GM19455 (cell line): ENCODE data around the gene USP13.

Experiments used
- ATAC-seq: cut with Tn5 transposase; IDR thresholded peaks from one replicate; pipeline ENCODE4 v1.9.1; 2021; ENCODE audit not compliant: unreplicated experiment

Gene USP13

DNA sequence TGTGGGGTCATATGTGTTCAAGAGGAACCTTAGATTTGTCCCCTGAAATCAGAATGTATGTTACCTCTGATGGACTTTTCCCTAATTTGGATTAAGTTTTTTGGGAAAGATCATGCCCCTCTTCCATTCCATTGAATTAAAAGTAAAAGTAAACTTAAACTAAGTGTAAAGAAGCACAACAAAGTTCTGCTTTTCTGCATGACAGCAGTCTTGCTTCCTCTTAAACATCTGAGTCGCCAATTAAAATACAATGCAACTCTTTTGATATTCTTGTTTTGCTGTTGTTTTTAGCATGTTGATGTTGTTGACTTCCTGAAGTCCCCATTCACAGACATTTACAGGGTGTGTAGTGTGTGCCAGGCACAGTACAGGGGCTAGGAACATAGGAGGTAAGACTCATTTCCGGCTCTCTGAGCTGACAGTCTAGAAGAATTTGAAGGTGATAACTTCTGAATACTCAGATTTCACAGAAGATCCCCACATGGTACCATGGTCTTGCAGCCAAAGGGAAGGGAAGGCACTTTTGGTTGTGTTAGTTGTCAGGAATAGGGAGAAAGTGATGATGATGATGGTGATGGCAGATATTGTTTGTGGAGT is 45.0 kb downstream of the USP13 start:
- ATAC-seq: no peak

DNA sequence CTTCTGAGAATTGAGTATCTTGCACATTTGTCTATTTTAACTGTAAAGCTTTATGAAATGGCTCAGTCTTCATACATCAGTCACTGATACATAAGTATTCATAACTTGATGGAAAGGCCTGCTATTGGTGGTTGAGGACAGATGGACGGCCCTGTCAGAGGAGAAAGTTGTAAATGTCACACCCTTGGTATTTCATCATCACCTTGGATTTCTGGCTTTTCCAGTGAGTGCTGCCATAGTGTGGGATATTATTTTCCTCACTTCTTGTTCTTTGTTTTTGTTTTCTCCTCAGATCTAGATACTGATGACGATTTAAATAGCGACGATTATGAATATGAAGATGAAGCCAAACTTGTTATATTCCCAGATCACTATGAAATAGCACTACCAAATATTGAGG is 47.9 kb downstream of the USP13 start:
- no peak for ATAC-seq

DNA sequence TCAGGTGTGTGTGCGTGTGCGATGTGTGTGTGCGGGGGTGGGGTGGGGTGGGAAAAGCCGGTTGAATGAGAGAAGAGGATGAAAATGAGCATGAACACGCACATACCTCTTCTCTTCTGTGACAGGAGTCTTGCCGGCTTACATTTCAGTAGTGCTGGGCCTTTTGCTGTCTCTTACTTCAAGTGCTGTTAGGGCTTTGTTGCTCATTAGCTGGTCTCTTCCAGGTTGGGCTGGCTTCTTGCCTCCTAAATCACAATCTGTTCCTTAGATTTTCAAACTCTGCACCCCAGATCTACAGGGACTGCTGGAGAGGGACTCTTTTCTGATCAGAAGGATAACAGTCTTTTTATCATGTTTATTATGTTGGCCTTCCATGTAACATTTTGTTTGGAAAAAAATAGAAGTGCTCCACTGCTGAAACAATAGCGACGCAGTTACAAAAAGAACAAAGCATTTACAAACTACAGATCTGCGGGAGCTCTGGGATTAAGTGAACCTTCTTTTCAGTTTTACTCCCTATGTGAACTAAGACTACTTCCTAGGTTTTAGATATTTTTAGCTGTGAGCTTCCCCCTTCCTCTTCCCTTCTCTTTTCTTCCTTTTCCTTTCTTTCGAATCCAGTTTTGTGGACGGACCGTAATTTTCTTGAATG is 48.5 kb downstream of the USP13 start:
- ATAC-seq: no peak

DNA sequence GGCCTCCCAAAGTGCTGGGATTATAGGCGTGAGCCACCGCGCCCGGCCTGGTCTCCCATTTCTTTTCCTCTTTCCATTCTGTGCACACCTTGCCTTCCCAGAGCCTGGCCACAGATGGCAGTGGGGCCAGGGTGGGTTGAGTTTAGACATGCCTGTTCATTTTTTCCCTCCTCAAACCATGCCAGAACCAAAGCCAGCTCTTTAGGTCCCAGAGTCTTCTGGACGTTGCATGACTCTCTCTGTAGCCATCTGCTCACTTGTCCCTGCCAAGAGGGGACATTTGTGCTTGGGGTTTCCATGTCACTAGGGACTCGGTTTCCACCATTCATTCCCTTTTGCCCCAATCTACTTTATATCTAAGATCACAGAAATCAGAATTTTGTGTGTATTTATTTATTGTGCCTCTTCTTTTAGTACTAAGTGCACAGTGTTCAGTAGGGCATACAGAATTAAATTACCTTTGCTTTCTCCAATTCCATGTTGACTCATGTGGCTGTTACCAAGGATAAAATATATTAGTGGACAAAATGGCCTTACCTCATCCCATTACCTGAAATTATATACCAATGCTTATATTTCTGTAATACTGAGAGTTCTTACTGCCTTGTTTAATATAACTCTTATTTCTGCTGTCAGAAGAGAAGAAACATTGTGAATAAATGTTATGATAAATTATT is 49.6 kb downstream of the USP13 start:
- ATAC-seq: no peak

DNA sequence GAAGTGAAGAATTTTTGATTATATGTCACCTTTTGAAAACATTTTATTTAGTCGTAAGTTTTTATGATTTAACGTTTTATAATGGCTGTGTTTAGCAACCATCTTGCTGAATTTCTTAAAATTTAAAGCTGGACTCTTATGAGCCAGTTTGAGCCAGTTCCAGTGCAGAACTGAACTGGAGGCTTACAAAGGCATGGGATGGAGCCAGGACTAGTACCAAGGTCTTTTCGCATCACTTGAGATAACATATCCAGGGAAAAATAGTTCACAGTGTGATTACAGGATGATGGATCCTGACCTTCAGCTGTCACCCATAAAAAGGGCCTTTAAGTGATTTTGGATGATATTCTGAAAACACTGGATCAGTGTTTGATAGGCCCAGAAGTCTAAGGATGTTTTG is 51.0 kb downstream of the USP13 start:
- ATAC-seq: no peak

DNA sequence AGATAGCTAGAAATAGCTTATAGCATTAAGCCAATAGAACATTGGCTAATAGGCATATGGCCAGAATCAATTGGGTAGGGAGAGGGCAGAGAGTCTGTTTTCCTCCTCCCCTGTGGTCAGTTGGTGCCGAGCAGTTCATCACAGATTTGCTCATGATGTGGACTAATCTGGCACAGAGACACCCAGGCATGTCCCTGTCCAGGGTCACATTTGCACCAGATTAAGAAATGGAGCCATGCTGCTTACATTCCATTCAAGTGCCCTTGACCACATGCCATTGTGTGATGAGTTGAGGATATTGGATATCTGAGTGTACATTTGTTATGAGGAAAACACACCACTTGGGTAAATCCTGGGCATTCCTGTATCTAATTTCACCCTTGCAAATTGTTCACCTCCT is 53.4 kb downstream of the USP13 start:
- no peak for ATAC-seq

DNA sequence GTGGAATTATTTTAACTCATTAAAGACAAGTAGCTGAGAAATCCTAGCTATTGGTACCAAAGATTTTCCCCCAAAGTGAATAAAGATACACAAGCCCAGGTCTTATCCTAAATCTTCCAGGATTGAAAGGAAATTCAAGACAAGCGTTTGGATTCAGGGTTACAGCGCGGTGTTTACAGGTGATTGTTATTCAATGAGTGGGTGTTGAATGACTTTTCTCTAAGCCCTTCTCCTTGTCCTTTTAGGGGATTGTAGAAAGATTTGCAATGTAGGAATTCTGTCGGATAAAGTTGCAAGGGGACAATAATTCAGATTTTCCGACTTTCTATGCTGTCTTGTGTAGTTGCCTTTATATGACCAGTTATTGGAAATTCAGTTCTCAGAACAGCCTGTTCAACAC is 57.2 kb downstream of the USP13 start:
- ATAC-seq: no peak

DNA sequence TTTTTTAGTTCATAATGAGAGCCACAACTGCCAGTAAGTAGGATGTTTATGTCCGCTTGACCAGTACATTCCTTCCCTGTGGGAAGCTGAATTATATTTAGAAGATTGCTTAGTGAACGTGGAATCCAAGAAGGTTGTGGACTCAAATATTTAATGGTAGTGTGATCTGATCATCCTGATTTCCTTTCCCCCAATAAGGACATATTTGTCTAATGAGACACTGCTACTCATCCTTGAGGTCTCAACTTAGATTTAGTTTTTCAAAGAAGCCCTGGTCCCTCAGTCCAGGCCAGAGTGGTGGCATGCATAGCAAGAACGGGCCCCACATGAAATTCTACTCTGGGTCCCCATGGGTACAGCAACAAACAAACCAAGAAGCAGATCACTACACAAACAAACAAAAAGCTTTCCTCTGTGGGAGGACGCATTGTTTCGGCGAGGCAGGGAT is 60.8 kb downstream of the USP13 start:
- no peak for ATAC-seq

DNA sequence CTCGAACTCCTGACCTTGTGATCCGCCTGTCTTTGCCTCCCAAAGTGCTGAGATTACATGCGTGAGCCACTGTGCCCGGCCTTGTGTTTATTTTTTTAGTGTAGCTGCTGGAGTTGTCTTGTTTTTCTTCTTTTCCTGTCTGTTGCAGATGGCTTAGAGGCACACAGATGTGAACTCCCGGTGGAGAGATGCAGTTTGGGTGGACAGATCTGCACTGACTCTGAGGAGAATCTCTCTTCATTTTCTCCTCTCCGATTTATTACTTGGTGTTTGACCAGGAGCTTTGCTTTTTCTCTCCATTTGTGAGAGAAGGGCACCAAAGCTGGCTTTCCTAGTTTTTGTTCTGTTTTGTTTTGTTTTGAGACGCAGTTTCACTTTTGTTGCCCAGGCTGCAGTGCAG is 62.7 kb downstream of the USP13 start:
- ATAC-seq: no peak

DNA sequence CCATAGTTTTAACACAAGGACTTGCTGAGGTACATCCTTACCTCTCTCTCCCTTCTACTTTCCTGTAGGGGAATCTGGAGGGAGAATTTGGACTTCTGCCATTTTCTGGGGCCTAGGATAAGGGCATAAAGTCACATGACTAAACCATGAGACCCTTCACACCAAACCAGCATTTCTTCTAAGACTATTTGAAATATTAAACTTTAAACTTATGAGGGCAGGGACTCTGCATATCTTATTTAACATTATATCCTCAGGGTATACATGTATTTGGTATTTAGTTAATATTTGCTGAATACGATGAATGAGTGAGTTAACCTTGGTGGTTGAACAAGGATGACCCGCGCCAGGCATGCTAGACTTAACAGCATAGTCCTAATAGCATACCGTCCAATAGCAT is 63.4 kb downstream of the USP13 start:
- ATAC-seq: no peak

DNA sequence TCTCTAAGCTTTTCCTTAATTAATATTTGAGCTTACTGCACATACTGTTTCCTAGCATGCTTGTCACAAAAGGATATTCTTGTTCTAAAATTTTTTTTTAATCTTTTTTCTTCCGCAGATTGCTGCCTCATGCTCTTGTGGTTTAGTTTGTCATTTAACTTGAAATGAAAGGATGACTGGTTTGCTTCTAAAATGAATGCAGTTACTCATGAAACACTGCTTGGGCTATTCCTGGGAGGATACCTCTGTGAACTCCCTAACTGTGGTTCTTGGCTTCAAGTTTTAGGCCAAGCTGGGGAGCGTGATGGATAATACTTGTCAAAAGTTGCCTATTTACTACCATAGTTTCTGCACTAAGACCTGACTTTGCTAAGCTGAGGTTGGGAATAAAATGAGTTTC is 64.0 kb downstream of the USP13 start:
- ATAC-seq: no peak

DNA sequence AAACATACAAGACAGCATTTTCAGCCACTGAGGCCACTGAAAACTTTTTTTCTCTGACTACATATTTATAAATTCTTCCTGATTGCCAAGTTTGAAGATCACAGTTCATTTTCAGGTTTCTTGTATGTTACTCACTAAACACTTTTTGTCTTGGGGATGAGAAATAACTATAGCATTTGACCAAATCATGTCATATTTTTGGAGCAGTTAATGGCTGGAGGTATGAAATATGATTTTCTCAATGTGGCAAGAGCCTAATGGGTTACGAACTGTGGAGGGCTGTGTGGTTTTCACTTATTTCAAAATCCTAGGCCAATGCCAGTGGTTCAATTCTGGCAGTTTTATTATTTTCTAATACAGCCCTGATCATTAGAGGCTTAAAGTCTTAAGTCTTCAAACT is 64.4 kb downstream of the USP13 start:
- ATAC-seq: no peak

DNA sequence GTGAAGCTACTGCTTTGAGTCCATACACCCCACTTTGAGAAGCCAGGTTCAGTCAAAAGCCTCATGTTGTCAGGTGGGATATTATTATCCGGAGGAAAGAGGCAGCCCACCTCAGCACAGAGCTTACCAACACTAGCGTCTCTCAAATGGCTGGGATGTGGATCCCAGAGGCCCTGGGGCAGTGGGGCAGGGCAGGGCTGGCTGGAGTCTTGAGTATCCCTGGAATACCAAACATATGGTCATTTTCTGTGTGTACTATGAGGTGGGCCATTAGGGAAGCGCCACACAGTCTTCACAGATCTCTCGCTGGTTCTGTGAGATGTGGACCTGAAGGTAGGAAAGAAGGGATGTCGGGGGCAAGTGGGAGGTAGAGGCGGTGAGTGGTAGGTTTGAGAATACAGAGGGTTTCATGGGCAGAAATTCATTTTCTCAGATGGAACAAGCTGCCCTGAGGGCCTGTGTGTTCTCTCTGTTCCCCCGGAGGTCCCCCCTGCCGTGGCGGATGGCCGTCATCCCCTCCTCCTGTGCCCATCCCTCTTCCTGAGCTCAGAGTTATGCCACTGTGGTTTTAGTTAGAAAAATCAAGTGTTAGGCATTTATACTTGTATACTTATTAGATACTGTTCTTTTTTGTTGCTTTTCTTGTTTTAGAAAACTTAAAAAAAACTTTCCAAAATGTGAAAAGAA is 66.4 kb downstream of the USP13 start:
- no peak for ATAC-seq

DNA sequence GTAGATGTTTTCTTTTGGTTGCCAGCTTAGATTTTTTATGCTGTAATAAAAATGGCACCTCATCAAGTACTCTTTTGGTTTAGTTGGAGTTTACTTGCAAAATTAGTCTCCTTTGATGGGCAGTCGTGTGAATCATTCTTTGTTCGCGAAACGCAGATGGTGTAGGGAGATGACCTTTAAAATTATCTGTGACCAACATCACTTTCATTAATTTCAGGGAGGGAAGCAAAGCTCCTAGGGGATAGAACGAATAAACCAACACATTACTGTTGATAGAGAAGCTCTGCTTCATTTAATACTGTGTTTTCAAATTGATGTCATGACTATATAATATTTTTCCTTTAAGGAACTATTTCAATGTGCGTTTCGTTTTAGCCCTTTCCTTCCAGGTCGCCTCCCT is 67.4 kb downstream of the USP13 start:
- ATAC-seq: no peak

DNA sequence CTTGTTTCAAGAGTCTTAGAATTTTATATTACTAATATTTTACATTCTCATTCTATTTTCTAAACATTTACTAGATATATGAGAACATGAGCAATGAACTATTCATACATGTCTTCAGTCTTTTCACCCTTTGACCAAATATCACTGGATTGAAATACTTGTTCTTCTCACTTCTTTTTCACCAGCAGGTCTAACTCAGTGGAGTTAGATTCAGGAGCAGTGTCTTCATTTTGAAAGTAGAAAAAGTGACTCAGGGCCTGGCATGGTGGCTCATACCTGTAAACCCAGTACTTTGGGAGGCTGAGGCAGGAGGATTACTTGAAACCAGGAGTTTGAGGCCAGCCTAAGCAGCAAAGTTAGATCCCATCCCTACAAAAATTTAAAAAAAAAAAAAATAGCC is 70.8 kb downstream of the USP13 start:
- no peak for ATAC-seq

DNA sequence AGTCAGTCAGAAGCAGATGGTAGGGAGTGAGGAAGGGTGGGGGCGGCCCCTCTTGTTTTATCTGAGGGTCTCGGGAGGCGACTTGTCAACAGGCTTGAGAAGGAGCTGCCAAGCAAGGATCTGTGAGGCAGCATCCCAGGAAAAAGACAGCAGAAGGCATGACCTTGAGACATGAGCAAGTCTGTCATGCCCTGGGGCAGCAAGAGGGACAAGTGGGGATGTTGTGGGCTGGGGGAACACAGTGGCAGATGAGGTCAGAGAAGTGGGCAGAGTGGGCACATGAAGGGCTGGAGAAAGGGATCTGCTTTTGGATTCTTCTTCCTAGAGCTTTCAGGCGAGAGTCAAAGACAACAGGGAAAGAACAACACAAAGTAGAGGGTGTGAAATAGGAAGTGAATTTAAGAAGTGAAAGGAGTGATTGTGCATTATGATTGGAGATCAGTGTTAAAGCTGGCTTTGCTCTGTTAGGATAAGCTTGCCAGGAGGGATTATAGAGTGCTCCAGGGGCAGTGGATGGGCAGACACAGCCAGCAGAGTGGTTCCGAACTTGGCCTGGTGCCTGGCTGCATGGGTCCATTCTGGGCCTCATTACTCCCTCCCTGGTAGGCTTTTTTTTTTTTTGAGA is 73.3 kb downstream of the USP13 start:
- ATAC-seq: no peak

DNA sequence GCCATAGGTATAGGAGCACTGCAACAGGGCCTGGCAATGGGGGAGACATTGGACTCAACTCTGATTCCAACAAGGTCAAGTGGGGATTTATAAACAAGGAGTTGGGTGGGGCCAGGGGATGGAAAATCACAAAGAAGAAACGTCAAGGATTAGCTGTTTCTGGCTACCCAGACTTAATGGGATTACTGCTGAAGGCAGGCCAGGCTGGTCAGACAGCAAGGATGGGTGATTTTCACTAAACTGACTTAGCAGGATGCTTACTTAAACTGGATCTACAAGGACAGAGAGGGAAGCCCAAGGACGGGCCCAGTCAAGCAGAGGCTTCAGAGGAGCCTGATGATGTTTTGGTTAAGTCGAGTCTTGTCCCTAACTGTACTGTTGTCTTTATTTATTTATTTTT is 76.2 kb downstream of the USP13 start:
- ATAC-seq: no peak

DNA sequence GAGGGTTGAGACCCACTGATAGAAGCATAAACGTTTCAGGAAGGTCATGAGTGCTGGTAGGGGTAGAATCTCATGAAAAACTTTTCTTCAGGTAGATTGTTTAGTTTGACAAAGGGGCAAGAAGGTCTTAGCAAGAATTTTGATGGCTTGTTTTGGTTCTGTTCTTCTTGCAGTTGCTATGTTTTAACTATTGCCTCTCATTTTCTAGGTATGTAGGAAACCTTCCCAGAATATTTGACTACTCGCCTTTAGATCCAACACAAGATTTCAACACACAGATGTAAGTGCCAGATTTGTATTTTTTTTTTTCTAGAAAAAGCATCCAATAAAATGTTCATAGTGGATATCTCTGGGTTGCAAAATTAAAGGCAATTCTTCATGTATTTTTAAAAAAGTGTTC is 77.1 kb downstream of the USP13 start:
- no peak for ATAC-seq

DNA sequence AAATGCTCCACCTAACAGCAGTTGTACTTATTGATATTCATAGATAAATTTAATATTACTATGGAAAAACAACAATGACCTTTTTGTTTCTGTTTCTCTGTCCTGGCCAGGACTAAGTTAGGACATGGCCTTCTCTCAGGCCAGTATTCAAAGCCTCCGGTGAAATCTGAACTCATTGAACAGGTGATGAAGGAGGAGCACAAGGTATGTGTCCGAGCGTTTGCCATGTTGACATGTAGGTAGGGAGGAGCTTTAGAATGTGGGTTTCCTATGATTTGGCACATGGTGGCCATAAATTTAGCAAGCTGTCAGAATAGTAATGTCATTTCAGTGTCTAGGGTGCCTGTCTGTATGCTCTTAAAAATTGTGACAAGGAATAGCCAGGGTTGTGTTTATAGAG is 77.7 kb downstream of the USP13 start:
- no peak for ATAC-seq

DNA sequence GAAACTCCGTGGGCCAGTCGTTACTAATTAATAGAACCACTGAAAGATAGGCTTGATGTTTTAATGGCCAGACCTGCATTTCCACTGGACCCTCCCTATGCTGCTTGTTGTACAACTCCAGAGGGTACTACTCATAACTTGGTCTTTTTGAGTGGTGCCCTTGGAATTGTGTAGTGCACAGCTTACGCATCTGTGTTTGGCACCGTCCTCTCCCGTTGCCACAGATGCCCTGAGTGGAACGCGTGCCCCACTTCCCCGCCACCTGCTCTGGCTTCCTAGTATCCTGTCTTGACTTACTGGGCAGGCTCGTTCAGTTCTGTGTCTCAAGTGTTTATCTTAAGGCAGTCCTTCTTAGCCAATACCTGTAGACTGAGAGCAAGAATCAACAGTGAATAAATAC is 78.7 kb downstream of the USP13 start:
- ATAC-seq: no peak

DNA sequence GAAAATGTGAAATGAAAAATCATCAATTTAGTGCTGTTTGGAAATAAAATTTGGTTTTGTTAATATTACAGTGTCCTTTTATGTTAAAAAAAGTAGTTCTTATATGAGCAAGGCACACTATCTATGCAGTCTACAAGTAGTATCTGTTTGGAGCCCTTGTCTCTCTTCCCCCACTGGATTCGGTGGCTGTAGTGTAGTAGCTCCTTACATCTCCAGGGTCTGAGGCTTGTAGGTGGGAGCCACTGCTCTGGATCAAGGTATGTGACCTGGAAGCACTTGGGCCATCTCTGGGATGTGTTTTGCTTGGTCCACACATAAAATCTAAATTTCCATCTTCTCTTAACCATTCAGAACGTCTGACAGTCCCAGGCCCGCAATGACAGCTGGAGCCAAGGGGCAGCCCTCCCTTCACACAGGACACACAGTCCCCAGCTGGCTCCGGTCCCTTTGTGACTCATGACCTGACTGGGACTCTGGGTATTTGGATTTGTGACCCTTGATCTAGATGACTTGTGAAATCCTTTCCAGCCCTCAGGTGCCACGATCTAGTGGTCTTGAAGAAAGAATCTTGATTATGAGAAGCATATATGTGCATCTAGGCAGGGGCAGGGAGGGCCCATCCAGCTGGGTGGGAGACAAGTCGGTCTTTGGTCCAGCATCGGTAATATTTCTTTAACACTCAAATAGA is 80.0 kb downstream of the USP13 start:
- ATAC-seq: no peak
